GM15510 (cell line): ENCODE results near the gene HK3.

Experiments
- POLR2A ChIP-seq: IDR thresholded peaks from 3 replicates; pipeline ENCODE4 v1.6.1; 2011; ENCODE audit warnings: borderline replicate concordance; ENCODE audit not compliant: insufficient read length; ENCODE audit errors: extremely low read depth

The HK3 gene

DNA sequence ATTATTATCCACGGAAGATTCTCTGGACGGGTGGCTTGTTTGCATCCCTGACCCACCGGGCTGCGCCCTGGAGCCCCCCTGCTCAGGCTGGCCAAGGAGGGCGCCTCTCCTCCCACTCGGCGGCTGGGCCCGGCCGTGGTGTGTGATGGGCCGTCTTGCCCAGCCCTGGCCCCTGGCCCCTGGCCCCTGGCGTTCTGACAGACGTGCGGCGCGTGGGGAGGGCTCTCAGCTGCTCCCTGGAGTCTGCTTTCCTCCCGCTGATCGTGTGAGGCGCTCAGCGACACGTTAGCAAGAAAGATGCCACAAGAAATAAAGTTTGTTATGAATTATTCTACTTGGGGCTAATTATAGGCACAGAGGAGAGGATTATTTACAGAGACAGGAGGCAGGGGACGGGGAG lies 55.5 kb downstream of the HK3 start:
- TF ChIP-seq POLR2A, result no peak

DNA sequence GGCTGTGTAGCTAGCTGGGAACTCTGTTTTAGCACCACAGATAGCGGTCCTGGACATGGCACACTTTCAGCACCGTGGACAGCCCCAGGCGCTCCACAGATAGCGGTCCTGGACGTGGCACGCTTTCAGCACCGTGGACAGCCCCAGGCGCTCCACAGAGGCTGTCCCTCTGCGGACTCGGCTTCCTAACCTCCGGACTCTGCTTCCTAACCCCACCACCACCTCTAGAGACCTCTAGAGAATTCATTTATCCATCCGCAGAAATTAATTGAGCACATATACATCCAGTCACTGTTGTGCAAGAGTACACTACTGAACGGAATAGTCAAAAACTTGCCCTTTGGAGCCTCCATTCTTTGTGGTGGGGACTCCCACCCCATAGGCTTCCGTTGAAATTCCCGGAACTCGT lies 61.4 kb downstream of the HK3 start:
- TF ChIP-seq POLR2A, result no peak

DNA sequence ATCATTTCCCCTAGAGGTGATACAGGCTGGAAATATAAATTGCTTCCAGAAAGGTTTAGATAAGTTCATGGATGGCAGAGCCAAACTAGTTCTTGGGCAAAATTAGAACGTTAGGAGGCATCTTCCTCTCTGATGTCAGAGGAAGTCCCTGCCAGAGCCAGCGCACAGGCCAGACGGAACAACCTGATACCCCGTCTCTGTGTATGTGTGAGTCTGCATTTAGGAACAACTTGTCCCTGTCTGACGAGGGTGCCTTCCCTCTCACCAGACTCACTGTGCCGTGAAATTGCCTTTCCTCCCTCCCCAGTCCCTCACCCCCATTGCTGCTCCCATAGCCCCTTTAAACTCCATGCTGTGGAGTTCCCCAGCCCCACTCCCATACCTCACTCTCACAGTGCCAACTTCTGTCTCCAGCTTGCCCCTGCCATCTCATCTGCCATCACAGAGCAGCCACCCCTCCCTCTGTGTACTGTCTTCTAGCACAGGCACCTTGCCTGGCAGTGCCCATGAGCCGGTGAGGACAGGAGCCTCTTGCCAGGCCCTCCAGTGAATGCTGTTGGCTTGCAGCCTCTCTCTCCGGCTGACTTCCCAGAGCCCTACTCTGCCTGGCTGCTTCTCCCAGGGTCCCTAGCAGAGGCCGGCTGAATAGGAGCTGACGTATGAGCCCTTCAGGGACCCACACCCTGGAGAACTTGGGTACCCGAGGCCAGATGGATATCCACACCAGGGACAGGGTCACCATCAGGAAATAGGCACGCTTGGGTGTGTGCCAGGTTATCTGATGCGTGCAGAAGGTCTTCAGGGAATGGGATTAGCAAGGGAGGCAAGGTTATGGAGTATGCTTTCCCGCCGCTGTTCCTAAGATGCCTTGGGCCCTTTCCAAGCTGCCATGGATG lies 62.1 kb downstream of the HK3 start:
- TF ChIP-seq POLR2A, result no peak

DNA sequence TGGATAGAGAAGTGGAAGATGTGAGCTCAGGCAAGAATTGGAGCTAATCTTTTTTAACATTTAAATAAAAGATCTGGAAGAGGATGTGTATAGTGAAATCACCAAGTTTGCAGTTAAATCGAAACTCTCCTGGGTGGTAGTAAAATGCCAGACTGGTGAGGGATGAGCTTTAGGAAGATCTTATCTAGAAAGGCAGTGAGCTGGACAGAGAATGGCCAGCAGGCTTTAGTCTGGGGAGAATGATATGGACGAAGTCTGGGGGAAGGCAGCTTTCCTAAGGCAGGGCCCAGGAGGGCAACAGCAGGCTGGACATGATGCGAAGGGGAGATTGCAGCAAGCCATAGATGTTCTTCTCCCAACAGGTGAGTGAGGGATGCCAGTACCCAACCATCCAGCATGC lies 63.2 kb downstream of the HK3 start:
- TF ChIP-seq POLR2A, result no peak

DNA sequence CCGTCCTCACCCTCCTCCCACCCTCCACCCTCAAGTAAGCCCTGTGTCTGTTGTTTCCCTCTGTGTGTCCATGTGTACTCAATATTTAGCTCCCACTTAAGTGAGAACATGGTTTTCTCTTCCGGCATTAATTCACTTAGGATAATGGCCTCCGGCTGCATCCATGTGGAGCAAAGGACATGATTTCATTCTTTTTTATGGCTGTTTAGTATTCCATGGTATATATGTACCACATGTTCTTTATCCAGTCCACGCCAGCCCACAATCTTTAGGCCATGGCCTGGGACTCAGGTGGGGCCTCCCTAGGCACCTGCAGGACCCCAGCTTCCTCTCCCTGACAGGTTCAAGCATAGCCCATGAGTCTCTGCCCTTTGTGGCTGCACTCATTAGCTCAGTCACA lies 65.9 kb downstream of the HK3 start:
- TF ChIP-seq POLR2A, result no peak

DNA sequence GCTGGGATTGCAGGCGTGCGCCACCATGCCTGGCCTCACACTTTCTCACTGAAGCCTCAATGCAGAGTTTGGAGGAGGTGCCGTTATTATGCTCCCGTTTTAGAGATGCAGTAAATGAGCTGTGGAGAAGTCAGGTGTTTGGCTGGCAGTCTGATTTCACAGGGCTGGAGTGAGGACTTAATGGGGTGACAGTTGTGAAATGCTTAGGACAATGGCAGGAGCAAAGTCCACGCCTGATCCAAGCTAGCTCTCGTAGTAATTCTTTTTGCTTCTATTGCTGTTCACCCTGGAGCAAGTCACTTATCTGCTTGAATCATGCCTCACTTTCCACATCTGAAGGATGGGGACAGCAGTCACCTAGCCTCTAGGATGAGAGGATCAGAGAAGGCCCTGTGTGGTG lies 67.0 kb downstream of the HK3 start:
- no peak for TF ChIP-seq POLR2A

DNA sequence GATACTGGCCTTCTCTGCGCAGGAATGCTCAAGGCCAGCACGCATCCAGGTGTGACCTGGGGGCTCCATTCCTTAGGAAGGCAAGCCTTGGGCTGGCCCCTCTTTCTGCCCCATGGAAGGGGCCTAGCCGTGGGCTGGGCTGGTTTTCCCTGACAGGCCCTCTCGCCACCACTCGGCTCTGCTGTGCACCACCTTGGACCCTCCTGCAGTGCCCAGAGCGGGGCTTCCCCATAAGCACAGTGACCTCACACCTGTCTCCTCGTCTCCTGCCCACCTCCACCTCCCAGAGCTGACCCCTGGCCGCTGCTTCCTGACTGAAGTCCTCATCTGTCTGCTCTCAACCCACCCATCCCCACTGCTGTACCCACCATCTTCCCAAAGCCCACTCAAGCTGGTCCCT lies 67.7 kb downstream of the HK3 start:
- TF ChIP-seq POLR2A, result no peak

DNA sequence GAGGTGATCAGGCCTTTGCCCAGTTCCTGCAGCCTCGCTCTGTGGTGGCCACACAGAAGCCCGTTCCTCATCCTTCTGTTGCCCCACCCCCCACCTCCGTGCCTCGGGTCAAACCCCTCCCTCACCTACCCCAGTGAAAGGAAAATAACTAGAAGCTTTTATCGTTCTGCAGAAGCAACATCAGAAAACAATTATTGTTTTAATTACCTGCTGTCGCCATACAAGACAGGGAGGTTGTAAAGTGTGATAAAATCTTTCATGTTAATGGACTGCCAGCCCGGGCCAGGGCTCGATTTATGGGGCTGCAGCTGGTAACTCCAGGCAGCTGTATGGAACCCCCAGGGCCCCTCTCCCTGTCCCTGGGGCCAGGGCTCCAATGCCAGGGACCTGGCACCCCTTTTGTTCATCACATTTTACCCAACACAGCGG lies 68.1 kb downstream of the HK3 start:
- TF ChIP-seq POLR2A, result no peak
